Activated CD8-positive, alpha-beta memory T cell treated with anti-CD3 and anti-CD28 coated beads for 36 hours (primary cell): ENCODE results near the gene SLC7A8. TPM values are rescaled to one million over a fixed set of nuclear protein-coding genes. Genes with fewer than 3 reads are reported as not detected.

Source experiments
- CTCF ChIA-PET: fragments of 350-600 bp; sonication (Branson Sonifier 250); formaldehyde crosslinking; loops from one replicate; lab custom pipeline; 2021; ENCODE audit warnings: antibody characterized with exemption; lab: Charles Lee
- POLR2A ChIA-PET: fragments of 350-600 bp; sonication (Branson Sonifier 250); formaldehyde crosslinking; loops from one replicate; lab custom pipeline; 2021; ENCODE audit warnings: antibody characterized with exemption; lab: Charles Lee
- total RNA-seq, 2 experiments: library from RNA; stranded (reverse); gene quantifications; one replicate each; pipeline ENCODE4 v1.2.3, GENCODE V29; 2021

SLC7A8 gene
- total RNA-seq, 2 experiments from 2014 or later = 0.40 to 0.86 TPM

DNA sequence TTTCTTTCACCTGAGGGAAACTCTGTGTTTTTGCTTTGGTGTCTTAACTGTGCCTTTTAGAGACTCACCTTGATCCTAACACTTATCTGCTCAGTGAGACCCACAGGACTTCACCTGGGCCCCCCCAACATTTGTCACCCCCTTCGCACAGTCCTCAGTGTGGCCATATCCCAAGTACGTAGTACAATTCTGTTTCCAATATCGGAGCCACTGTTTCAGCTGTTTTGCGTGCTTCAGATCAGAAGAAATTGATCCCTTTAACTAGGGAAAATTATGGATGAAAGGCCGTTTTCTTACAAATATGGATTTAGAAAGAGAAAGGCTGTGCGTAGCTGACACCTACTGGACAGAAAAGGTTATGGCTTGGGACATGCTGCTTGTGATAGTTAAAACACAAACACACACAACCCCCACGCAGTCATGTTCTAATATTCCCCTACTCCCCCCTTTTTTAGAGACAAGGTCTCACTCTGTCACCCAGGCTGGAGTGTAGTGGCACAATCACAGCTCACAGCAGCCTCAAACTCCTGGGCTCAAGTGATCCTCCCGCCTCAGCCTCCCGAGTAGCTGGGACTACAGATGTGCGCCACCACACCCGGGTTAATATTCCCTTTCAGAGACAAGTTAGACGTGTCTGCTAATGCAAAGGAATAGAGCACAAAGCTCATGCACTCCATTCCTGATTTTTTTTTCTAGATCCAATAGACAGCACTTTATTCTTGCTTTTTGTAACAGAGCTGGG is 3.6 kb upstream of the SLC7A8 start:
- CTCF ChIA-PET = interaction anchor here (0.7 to 2.3 kb wide), 9 partner anchors 10 to 110 kb away, joined by 3 to 17 read pairs (median 4); no protein-coding TSS in a partner anchor
- POLR2A ChIA-PET = no interaction called here

DNA sequence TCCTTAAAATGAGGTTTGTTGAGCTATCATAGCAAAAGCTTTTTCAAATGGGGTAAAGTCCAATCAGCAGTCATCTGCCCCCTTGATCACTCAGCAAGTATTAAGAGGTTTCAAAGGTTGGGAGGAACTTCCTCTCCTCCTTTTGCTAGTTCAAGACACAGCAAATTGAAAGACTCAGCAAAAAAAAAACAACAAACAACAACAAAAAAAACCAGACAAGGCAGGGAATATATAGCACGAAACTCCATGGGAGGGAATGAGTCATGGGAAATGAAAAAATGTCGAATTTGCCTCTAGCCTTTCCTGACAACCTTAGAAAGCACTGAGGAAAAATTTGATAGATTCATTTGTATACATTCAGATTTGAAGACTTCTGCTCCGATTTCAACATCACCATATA is 1.6 kb upstream of the SLC7A8 start:
- CTCF ChIA-PET = interaction anchor here (1.8 to 2.3 kb wide), 2 partner anchors 64 to 65 kb away, joined by 7 to 11 read pairs; no protein-coding TSS in a partner anchor
- POLR2A ChIA-PET = interaction anchor here (0.5 kb wide), 1 partner anchor 120 kb away, joined by 3 read pairs; no protein-coding TSS in a partner anchor

DNA sequence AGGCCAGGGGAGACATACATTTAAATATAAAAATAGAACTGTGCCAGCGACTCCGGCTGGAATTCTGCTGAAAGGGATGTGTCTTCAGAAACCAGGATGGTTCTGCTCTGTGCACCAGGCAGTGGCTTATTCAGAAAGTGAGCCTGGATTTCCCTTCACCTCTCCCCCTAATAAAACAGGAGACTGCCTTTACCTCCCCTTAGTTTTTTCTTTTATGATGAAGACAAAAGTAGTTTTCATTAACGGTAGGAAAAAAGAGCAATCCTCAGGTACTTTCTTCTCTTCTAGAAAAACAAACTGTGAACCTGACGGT is 346 bp downstream of the SLC7A8 start:
- ChIA-PET CTCF (interaction anchor here (1.8 to 2.3 kb wide), 2 partner anchors 62 to 63 kb away, joined by 11 to 15 read pairs; partner anchors contain the start of gene CEBPE), POLR2A (no interaction called here)

- CTCF ChIA-PET = interaction anchor here (2.3 kb wide), 1 partner anchor 62 kb away, joined by 15 read pairs; the partner anchor contains the start of gene CEBPE
- POLR2A ChIA-PET = no interaction called here
Observed at GRCh38 chr14:23182372-23183157, 895 bp downstream of the SLC7A8 start.

DNA sequence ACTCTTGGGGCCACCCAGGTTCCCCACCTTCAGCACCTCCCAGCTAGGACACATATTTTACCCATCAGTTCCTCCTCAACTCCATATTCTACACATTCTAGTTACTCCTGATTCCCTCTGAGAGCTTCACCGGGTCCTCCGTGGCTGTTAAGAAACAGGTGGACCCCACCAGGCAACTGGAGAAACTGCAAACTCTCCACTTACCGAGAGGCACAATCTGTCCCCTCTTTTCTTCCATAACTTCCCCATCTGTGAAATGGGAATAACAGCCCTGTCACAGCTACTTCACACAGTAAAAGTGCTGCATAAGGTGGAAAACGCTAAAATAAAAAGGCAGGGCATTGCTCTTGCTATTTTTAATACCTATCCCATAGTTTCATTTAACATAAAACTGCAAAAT is 1.5 kb downstream of the SLC7A8 start:
- CTCF ChIA-PET = interaction anchor here (1.1 to 2.3 kb wide), 2 partner anchors 62 to 105 kb away, joined by 4 to 15 read pairs; partner anchors contain the start of gene CEBPE
- POLR2A ChIA-PET = no interaction called here

DNA sequence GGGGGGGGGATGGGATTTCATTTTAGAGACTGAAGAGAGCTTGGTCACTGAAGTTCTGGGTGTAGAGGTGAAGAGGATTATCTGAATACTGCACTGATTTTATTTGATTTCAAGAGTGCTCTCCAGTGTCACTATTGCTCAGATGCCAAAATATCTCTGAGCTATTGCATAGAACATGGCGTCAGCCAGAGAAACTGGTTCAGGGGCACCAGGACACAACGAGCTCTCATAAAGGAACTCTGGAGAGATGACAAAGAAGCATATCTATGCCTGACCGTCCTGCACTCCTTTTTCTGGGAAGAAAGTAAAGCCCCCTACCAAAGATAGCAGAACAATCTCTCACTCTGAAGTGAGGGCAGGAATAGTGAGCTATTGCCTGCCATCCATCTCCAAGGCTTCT is 2.0 kb downstream of the SLC7A8 start:
- CTCF ChIA-PET = interaction anchor here (1.1 to 2.3 kb wide), 2 partner anchors 61 to 104 kb away, joined by 4 to 15 read pairs; partner anchors contain the start of gene CEBPE
- POLR2A ChIA-PET = no interaction called here

DNA sequence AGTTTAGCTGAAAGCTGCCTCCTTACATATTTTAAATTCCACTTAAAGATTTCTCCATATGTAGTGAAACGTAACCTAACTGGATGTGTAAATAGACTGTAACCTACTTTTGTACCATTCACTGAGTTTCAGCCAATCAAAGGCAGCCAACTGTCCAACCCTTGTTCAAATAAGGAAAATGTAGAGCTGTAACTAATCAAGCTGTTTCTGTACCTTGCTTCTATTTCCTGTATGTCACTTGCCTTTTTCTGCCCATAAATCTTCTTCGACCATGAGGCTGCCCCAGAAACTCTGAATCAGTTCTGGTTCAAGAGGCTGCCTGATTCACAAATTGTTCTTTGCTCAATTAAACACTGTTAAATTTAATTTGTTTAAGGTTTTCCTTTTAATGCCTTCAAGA is 6.3 kb downstream of the SLC7A8 start:
- CTCF ChIA-PET = interaction anchor here (0.9 to 3.7 kb wide), 3 partner anchors 9 to 56 kb away, joined by 3 to 17 read pairs (median 4); no protein-coding TSS in a partner anchor
- POLR2A ChIA-PET = interaction anchor here (0.6 kb wide), 1 partner anchor 95 kb away, joined by 4 read pairs; no protein-coding TSS in a partner anchor

- ChIA-PET CTCF (interaction anchor here (1.0 to 3.7 kb wide), 2 partner anchors 14 to 55 kb away, joined by 4 to 17 read pairs; no protein-coding TSS in a partner anchor), POLR2A (interaction anchor here (0.6 kb wide), 1 partner anchor 51 kb away, joined by 4 read pairs; no protein-coding TSS in a partner anchor)
Observed at GRCh38 chr14:23175823-23176222, 7.6 kb downstream of the SLC7A8 start.

DNA sequence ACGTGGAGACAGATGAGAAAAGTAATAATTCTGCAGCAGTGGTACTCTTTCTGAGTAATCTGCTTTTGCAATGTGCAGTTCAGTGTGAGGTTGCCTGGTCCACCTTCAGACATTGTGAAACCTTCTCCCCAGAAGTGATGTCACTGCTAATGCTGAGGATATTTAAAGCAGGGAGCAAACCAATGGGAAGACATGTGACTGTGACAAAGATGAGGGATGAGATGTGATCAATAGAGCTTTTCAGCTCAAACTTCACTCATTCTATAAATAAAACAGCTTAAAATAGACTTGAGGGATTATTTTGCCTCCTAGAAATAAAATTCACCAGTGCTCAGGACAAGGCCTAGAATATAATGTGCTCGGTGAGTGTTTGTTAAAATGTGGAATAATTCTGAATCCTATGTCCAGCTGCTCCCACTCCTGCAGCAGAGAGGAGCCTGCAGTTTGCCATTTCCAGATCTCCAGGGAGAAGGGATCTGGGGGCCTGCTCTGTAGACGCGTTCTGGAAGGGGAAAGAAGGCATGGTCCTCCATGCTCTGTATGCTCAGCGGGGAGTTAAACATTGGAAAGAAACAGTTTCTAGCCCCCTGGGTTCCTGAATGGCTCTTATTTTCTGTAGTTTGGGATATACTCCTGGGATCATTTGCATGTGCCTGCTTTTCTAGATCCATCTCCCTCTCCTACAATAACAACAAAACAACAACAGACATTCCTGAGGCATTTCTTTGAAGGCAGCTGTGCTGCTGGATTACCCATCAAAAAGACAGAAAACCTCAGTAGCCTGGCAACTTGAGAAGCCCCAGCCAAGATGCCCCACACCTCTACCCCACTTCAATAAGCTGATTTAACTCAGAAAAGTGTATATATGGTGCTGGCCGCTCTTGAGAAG is 8.9 kb downstream of the SLC7A8 start:
- ChIA-PET CTCF (interaction anchor here (0.7 to 3.7 kb wide), 2 partner anchors 53 to 92 kb away, joined by 3 to 17 read pairs; no protein-coding TSS in a partner anchor), POLR2A (no interaction called here)

GRCh38 chr14:23173796-23174195 is 9.7 kb downstream of the SLC7A8 start:
- ChIA-PET CTCF (no interaction called here), POLR2A (no interaction called here)

DNA sequence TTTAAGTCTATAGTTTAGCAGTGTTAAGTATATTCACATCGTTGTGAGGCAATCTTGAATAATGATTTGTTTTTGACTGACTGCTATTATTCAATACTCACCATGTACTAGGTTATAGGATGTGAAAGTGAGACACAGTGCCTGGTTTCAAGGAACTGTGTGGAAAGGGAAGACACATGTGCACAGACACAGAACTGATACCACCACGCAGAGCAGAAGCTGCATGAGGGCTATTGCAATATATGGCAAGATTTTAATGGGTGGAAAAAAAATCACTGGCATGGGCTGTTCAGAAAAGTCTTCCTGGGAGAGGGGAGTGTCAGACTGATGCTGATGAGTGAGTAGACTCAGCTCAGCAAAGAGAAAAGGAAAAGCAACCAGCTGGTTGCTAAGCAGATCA is 10.4 kb downstream of the SLC7A8 start:
- ChIA-PET CTCF (interaction anchor here (1.0 to 1.7 kb wide), 2 partner anchors 14 to 116 kb away, joined by 3 to 4 read pairs; partner anchors contain the start of gene CDH24), POLR2A (no interaction called here)

DNA sequence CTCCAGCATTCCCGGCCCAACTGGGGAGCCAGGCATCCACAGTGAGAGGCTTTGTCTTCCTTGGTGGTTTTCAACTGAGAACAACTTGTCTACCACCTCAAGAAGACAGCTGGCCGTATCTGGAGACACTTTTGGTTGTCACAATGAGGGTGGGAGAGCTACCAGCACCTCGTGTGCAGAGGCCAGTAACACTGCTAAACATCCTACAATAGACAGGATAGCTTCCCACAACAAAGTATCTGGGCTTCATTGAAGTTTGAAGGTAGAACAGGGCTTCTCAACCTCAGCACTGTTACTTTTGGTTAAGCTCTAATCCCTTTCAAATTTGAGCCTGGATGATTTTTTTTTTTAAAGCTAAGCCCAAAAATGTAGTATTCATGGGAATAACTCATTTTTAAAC is 10.9 kb downstream of the SLC7A8 start:
- CTCF ChIA-PET = interaction anchor here (1.0 to 1.7 kb wide), 2 partner anchors 14 to 115 kb away, joined by 3 to 4 read pairs; partner anchors contain the start of gene CDH24

GRCh38 chr14:23172096-23172495 is 11.4 kb downstream of the SLC7A8 start:
- CTCF ChIA-PET = interaction anchor here (1.0 to 1.7 kb wide), 2 partner anchors 15 to 115 kb away, joined by 3 to 4 read pairs; partner anchors contain the start of gene CDH24

More for the DNA sequence above, 10.9 kb downstream of the SLC7A8 start:
- POLR2A ChIA-PET = no interaction called here

GRCh38 chr14:23171222-23171975 is 12.1 kb downstream of the SLC7A8 start:
- ChIA-PET CTCF (interaction anchor here (1.7 kb wide), 1 partner anchor 114 kb away, joined by 4 read pairs; the partner anchor contains the start of gene CDH24), POLR2A (no interaction called here)

More at GRCh38 chr14:23172096-23172495, 11.4 kb downstream of the SLC7A8 start:
- POLR2A ChIA-PET = no interaction called here

DNA sequence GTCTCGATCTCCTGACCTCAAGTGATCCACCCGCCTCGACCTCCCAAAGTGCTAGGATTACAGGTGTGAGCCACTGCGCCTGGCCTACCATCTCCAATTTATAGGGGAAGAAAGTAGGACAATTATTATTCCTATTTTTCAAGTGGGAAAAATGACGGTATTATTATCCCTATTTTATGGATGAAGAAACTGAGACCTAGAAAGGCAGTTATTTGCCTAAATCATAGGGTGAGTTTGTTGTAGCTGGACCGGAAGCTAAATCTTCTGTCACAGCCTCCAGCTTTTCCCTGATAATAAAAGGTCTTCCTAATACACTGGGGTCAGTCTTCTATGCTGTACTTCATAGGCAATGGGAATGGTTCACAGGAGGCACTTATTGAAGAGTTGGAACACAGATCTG is 13.8 kb downstream of the SLC7A8 start:
- CTCF ChIA-PET = interaction anchor here (1.0 to 1.4 kb wide), 2 partner anchors 11 to 16 kb away, joined by 3 read pairs; no protein-coding TSS in a partner anchor

DNA sequence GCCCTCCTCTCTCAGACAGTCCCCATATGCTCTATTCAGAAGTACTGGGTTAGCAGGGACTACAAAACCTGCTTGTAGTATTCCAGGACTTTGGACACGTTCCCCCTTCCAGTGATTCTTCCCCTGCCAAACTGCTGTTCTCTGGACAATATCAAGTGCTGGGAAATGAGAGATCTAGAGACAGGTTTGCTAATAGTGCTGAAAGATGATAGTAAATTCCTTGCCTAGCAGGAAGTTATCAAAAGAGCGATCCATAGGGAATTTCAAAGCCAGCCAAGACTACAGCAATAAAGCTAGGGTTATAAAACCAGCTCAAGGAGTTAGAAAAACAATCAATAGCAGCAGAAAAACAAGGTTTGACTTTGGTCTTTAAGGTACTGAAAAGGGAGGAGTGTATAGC is 15.2 kb downstream of the SLC7A8 start:
- CTCF ChIA-PET = interaction anchor here (1.4 kb wide), 1 partner anchor 18 kb away, joined by 3 read pairs; no protein-coding TSS in a partner anchor

More for the DNA sequence above, 13.8 kb downstream of the SLC7A8 start:
- POLR2A ChIA-PET = no interaction called here

DNA sequence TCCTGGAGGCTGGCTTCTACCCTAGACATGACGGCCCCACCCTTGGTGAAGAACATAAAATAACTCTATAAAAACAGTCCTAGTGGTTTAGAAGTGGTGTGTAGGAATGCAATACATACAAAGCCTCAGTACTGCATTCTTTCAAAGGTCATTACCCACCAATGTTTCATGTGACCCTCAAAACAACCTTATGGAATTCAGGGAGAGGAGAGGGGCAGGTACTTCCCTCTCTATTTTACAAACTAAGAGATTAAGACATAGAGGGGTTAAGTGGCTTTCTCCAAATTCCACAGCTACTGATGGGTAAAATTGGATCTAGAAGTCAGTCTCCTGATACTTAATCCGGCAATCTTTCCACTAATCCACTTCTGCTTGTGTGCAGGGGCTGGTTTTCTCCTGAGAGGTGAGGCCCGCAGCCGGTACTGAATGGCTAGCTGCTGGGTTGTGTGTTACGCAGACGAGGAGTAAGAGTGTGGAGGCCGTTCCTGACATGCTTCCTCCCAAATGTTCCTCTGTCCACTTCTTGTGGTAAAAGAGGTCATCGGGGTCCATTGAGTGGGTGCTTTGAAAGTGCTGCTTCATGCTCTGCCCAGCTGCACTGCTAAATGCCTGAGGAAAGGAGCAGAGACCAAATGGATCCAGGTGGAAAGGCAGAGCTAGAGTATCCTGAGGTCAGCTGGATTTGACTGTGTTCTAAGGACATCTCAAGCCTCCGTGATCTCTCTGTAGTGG is 16.2 kb downstream of the SLC7A8 start:
- ChIA-PET CTCF (no interaction called here), POLR2A (no interaction called here)

More for the DNA sequence above, 15.2 kb downstream of the SLC7A8 start:
- POLR2A ChIA-PET = no interaction called here
